ENCODE measurements around the gene CTDP1.
"Not testable (repeated sequence)": the region's sequence is repeated elsewhere in the genome, so short reads cannot be mapped to it uniquely, and the experiment has no call there.

CTDP1 gene

GRCh38 chr18:79726721-79727120 lies 47.1 kb downstream of the CTDP1 start:
- no peak for DNase-seq (ENCODE audit: low read depth)

- no peak for DNase-seq (ENCODE audit: low read depth)
Measured at GRCh38 chr18:79727211-79727610, 47.6 kb downstream of the CTDP1 start.

GRCh38 chr18:79728931-79729586 lies 49.5 kb downstream of the CTDP1 start:
- no peak for DNase-seq (ENCODE audit: low read depth)

- no peak for DNase-seq (ENCODE audit: low read depth)
Measured at GRCh38 chr18:79729611-79730010, 50.0 kb downstream of the CTDP1 start.

- no peak for DNase-seq (ENCODE audit: low read depth)
Measured at GRCh38 chr18:79730804-79731203, 51.2 kb downstream of the CTDP1 start.

- DNase-seq (ENCODE audit: low read depth), result not testable (repeated sequence)
Measured at GRCh38 chr18:79731881-79732720, 52.5 kb downstream of the CTDP1 start.

- DNase-seq (ENCODE audit: low read depth), result no peak
Measured at GRCh38 chr18:79732721-79733025, 53.1 kb downstream of the CTDP1 start.

- DNase-seq (ENCODE audit: low read depth), result no peak
Measured at GRCh38 chr18:79733135-79733701, 53.6 kb downstream of the CTDP1 start.

- DNase-seq (ENCODE audit: low read depth), result no peak
Measured at GRCh38 chr18:79733986-79734770, 54.6 kb downstream of the CTDP1 start.

- no peak for DNase-seq (ENCODE audit: low read depth)
Measured at GRCh38 chr18:79735071-79735980, 55.7 kb downstream of the CTDP1 start.

GRCh38 chr18:79736230-79736629 lies 56.6 kb downstream of the CTDP1 start:
- no peak for DNase-seq (ENCODE audit: low read depth)

- DNase-seq (ENCODE audit: low read depth), result no peak
Measured at GRCh38 chr18:79736846-79737245, 57.2 kb downstream of the CTDP1 start.

GRCh38 chr18:79737426-79737825 lies 57.8 kb downstream of the CTDP1 start:
- DNase-seq (ENCODE audit: low read depth), result no peak

- DNase-seq (ENCODE audit: low read depth), result no peak
Measured at GRCh38 chr18:79738041-79738461, 58.4 kb downstream of the CTDP1 start.

- no peak for DNase-seq (ENCODE audit: low read depth)
Measured at GRCh38 chr18:79738581-79739439, 59.2 kb downstream of the CTDP1 start.

GRCh38 chr18:79739440-79739778 lies 59.8 kb downstream of the CTDP1 start:
- no peak for DNase-seq (ENCODE audit: low read depth)

GRCh38 chr18:79740047-79740446 lies 60.4 kb downstream of the CTDP1 start:
- DNase-seq (ENCODE audit: low read depth), result not testable (repeated sequence)

- no peak for DNase-seq (ENCODE audit: low read depth)
Measured at GRCh38 chr18:79740521-79741361, 61.1 kb downstream of the CTDP1 start.

GRCh38 chr18:79741362-79741700 lies 61.7 kb downstream of the CTDP1 start:
- DNase-seq (ENCODE audit: low read depth), result no peak

GRCh38 chr18:79742076-79742475 lies 62.5 kb downstream of the CTDP1 start:
- DNase-seq (ENCODE audit: low read depth), result no peak
